OCI-LY7 (cell line): ENCODE results near the gene CDSN. TPM values are rescaled to one million over a fixed set of nuclear protein-coding genes. Genes with fewer than 3 reads are reported as not detected.

Experiments
- BruUV-seq: library from RNA; stranded (reverse); fragments of 400-500 nt; replicated peaks from 2 replicates; lab custom pipeline; 2021; lab: Mats Ljungman, UMichigan
- CTCF ChIA-PET: fragments of 300-600 bp; sonication (Branson Sonifier 250); formaldehyde crosslinking; loops from one replicate; lab custom pipeline; 2022; ENCODE audit warnings: antibody characterized with exemption; ENCODE audit not compliant: unreplicated experiment; lab: Charles Lee
- POLR2A ChIA-PET: fragments of 300-600 bp; sonication (Branson Sonifier 250); formaldehyde crosslinking; loops from one replicate; lab custom pipeline; 2022; ENCODE audit warnings: antibody characterized with exemption; lab: Charles Lee
- DNase-seq: peaks from one replicate; pipeline ENCODE4 v3.0.0-alpha.2; 2015; ENCODE audit warnings: low spot score
- H2AFZ ChIP-seq: fragments of 200-600 bp; sonication (generic), shearing (Covaris generic); 2 replicates; pipeline ENCODE4 v1.6.1; 2014; ENCODE audit warnings: mild to moderate bottlenecking, antibody characterized with exemption, low read length, moderate library complexity
- H3K27ac ChIP-seq: fragments of 200-600 bp; sonication (generic); 2 replicates; pipeline ENCODE4 v1.5.1; 2014; ENCODE audit warnings: mixed run types, low read depth, mild to moderate bottlenecking, moderate library complexity, low read length, inconsistent platforms; ENCODE audit not compliant: poor library complexity, severe bottlenecking
- H3K36me3 ChIP-seq: fragments of 200-600 bp; sonication (generic); 2 replicates; pipeline ENCODE4 v1.6.1; 2014; ENCODE audit warnings: mild to moderate bottlenecking, antibody characterized with exemption, low read length, moderate library complexity, mixed read lengths; ENCODE audit not compliant: insufficient read depth
- H3K4me1 ChIP-seq: fragments of 200-600 bp; sonication (generic); 2 replicates; pipeline ENCODE4 v1.5.1; 2014; ENCODE audit warnings: mild to moderate bottlenecking, low read length; ENCODE audit not compliant: insufficient read depth, poor library complexity, severe bottlenecking
- H3K4me2 ChIP-seq: fragments of 200-600 bp; sonication (generic); 2 replicates; pipeline ENCODE4 v1.6.1; 2014; ENCODE audit warnings: mild to moderate bottlenecking, low read length
- H3K4me3 ChIP-seq: fragments of 200-600 bp; sonication (generic); 2 replicates; pipeline ENCODE4 v1.5.1; 2014; ENCODE audit warnings: mild to moderate bottlenecking, low read depth, low read length; ENCODE audit not compliant: poor library complexity, severe bottlenecking
- H3K79me2 ChIP-seq: fragments of 200-600 bp; sonication (generic); 2 replicates; pipeline ENCODE4 v1.6.1; 2016; ENCODE audit warnings: low read depth, mild to moderate bottlenecking, low read length, moderate library complexity, mixed read lengths; ENCODE audit not compliant: insufficient read depth
- H3K9me2 ChIP-seq: fragments of 200-600 bp; sonication (generic); 2 replicates; pipeline ENCODE4 v1.6.1; 2016; ENCODE audit warnings: mild to moderate bottlenecking, low read length, mixed read lengths; ENCODE audit not compliant: insufficient read depth
- H3K9me3 ChIP-seq: fragments of 200-600 bp; sonication (generic); 2 replicates; pipeline ENCODE4 v1.6.1; 2014; ENCODE audit warnings: mild to moderate bottlenecking, mixed run types, low read length, mixed read lengths
- H4K20me1 ChIP-seq: fragments of 200-600 bp; sonication (generic); 2 replicates; pipeline ENCODE4 v1.6.1; 2014; ENCODE audit warnings: mild to moderate bottlenecking, antibody characterized with exemption, low read length, moderate library complexity, mixed read lengths; ENCODE audit not compliant: insufficient read depth
- EZH2phosphoT487 ChIP-seq: fragments of 200-600 bp; sonication (generic); IDR thresholded peaks from 2 replicates; pipeline ENCODE4 v1.6.1; 2018; ENCODE audit warnings: low read depth, borderline replicate concordance, mild to moderate bottlenecking, mixed run types, antibody characterized with exemption, low read length, moderate library complexity, mixed read lengths
- intact Hi-C: fragments of 100-400 bp; cut with micrococcal nuclease; formaldehyde crosslinking; loops from one replicate; pipeline ENCODE4 v1.10.0; 2022; ENCODE audit not compliant: unreplicated experiment
- total RNA-seq, 2 experiments: library from RNA; depleted of rRNA in 1 of 2; stranded (reverse); fragments of >200 nt in 1 of 2; shearing (Covaris generic) in 1 of 2; gene quantifications; 2 replicates each; pipeline ENCODE4 v1.2.3, GENCODE V29; 2014 to 2022
- TF ChIP-seq, protein P1 (sequence below): fragments of 200-600 bp; sonication (generic); conservative IDR thresholded peaks from 2 replicates; pipeline ENCODE4 v1.5.1; 2014; ENCODE audit warnings: mild to moderate bottlenecking, antibody characterized with exemption, low read length, moderate library complexity, mixed read lengths

The CDSN gene
- total RNA-seq, 2 experiments from 2014 or later: not detected

GRCh38 chr6:31158140-31158862 lies 38.1 kb upstream of the CDSN start, which contains the start of gene TCF19:
TCF19 (plus strand) TSS chr6:31158589; CDS start chr6:31159470, 881 bp downstream.
- peak; percentile 97 for DNase-seq
- POLR2A ChIA-PET: interaction anchor here (0.7 to 1.6 kb wide), 6 partner anchors 10 to 40 kb away, joined by 3 to 6 read pairs (median 4); no protein-coding TSS in a partner anchor
- Histone ChIP-seq H3K27ac (peak within 1 kb of the TSS; percentile 60), H4K20me1 (no peaks in the 10 kb centered on the region), H3K36me3 (peaks cover 42% of the 10 kb centered on the region), H3K4me2 (peak within 1 kb of the TSS; percentile 99), H3K4me3 (peak within 1 kb of the TSS; percentile 88), H3K9me2 (no peaks in the 10 kb centered on the region), H2AFZ (peak within 1 kb of the TSS; percentile 70; the same call in 1 of the 2 replicates), H3K9me3 (no peaks in the 10 kb centered on the region), H3K79me2 (peaks cover 17% of the 10 kb centered on the region; the same call in 1 of the 2 replicates), H3K4me1 (peaks cover 22% of the 10 kb centered on the region)
- CTCF ChIA-PET: interaction anchor here (0.5 kb wide), 1 partner anchor 31 kb away, joined by 3 read pairs; no protein-coding TSS in a partner anchor
- BruUV-seq: no TSS peak
- TF ChIP-seq, protein P1, sequence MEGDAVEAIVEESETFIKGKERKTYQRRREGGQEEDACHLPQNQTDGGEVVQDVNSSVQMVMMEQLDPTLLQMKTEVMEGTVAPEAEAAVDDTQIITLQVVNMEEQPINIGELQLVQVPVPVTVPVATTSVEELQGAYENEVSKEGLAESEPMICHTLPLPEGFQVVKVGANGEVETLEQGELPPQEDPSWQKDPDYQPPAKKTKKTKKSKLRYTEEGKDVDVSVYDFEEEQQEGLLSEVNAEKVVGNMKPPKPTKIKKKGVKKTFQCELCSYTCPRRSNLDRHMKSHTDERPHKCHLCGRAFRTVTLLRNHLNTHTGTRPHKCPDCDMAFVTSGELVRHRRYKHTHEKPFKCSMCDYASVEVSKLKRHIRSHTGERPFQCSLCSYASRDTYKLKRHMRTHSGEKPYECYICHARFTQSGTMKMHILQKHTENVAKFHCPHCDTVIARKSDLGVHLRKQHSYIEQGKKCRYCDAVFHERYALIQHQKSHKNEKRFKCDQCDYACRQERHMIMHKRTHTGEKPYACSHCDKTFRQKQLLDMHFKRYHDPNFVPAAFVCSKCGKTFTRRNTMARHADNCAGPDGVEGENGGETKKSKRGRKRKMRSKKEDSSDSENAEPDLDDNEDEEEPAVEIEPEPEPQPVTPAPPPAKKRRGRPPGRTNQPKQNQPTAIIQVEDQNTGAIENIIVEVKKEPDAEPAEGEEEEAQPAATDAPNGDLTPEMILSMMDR: no peak
- TF ChIP-seq EZH2phosphoT487: no peak
- intact Hi-C loops: loop anchor here (1.0 kb wide), 1 partner anchor 32 kb away; no protein-coding TSS in a partner anchor

GRCh38 chr6:31157513-31158139 lies 37.4 kb upstream of the CDSN start, which contains the start of gene CCHCR1:
CCHCR1 (minus strand) TSS chr6:31157802; CDS start chr6:31157600, 202 bp downstream.
- no peaks in the 10 kb centered on the region for H3K9me2 ChIP-seq
- BruUV-seq: no TSS peak
- peak within 1 kb of the TSS; percentile 60 for H3K27ac ChIP-seq
- peaks cover 17% of the 10 kb centered on the region for H3K4me1 ChIP-seq
- H3K36me3 ChIP-seq: peaks cover 35% of the 10 kb centered on the region
- H2AFZ ChIP-seq: peak within 1 kb of the TSS; percentile 70; the same call in 1 of the 2 replicates
- peak within 1 kb of the TSS; percentile 88 for H3K4me3 ChIP-seq
- POLR2A ChIA-PET: interaction anchor here (1.1 to 1.6 kb wide), 5 partner anchors 9 to 40 kb away, joined by 4 to 6 read pairs (median 4); no protein-coding TSS in a partner anchor
- TF ChIP-seq, protein P1: no peak
- no peak for TF ChIP-seq EZH2phosphoT487
- no peak for DNase-seq
- intact Hi-C loops: loop anchor here (1.0 kb wide), 1 partner anchor 33 kb away; no protein-coding TSS in a partner anchor
- no peaks in the 10 kb centered on the region for H3K9me3 ChIP-seq
- H4K20me1 ChIP-seq: no peaks in the 10 kb centered on the region
- peak within 1 kb of the TSS; percentile 99 for H3K4me2 ChIP-seq
- H3K79me2 ChIP-seq: peaks cover 17% of the 10 kb centered on the region; the same call in 1 of the 2 replicates
- CTCF ChIA-PET: interaction anchor here (0.5 kb wide), 1 partner anchor 287 kb away, joined by 3 read pairs; no protein-coding TSS in a partner anchor
